HG02884 (cell line): ENCODE data around the gene SLC23A1.
A peak's percentile ranks its signal among the peaks of the same experiment; 100 is the strongest.
"Not testable (repeated sequence)": the region's sequence is repeated elsewhere in the genome, so short reads cannot be mapped to it uniquely, and the experiment has no call there.

ENCODE experiments used
- ATAC-seq: cut with Tn5 transposase; IDR thresholded peaks from one replicate; pipeline ENCODE4 v1.9.1; 2021; ENCODE audit warnings: mild to moderate bottlenecking, moderate library complexity; ENCODE audit not compliant: unreplicated experiment

Gene SLC23A1

DNA sequence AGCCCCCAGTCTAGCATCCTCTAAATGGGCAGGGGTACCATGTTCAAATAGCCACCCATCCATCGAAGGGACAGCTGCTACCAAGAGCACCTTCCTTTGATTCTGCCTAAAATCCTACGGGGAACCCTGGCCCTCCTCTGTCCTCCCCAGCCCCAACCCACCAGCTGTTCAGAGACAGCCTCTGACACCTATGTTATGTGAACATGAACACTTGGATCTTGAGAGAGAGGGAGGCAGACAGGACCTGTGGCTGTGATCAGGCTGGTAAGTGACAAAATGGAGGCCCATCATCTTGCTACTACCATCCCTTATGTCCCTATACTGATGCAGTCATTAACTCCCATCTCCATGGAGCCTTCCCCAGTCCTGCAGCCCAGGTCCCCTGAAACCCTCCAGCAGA, 8.2 kb downstream of the SLC23A1 start:
- no peak for ATAC-seq

DNA sequence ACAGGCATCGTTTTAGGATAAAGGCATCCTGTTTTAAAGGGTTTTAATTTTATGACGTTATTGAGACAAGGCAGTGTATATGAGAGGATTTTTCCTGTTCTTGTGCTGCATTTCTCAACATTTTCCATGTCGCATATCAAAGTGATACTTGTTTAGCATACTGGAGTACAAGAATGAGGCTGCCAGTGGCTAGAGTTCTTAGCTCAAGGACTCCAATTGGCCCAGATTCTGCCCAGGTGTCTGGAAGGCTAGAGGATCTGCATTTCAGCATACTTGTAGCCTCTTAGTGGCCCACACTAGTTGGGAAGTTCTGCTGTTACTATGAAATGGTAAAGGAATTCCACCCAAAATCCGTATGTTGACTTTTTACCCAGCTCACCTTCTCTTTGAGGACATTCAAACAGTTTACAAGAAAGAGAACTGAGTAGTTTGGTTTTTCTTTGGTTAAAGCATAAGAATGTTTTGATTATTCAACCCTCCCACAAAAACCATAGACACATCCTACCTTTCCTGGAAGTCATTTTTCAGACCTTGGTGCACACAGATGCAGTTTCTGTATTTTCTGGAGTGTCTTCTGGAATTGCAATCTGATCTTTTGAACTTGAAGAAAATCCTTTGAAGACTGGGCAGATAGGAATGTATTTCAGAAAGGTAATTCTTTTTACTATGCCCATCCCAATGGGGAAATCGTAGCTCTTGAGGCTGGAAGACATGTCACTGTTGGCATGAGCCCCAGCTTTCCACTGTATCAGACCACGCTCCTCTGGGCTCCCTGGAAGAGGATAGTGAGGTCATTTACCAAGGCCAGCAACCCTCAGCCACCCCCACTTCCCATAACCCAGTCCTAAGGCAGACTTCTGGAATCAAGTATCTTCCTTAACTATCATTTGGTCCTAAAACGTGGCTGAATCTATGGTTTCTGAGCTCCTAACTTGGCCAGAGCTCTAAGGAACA, 11.3 kb downstream of the SLC23A1 start:
- no peak for ATAC-seq

DNA sequence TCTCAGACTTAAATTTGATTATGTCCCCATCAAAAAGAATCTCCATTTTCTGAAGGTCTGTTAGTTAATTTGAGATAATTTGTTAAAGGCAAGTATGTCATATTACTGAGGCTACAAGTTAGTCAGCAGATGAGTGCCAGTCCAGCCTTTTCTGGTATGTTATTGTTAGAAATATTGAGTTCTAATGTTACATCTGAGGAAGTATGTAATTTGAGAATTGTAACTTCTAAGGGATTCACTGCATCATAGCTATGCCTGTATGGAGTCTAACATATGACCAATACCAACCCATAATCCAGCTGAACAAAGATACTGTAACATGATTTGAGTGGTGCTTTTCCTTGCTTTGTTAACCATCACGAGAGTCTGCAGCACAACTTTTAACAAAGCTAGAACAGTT, 13.9 kb downstream of the SLC23A1 start:
- ATAC-seq = no peak

DNA sequence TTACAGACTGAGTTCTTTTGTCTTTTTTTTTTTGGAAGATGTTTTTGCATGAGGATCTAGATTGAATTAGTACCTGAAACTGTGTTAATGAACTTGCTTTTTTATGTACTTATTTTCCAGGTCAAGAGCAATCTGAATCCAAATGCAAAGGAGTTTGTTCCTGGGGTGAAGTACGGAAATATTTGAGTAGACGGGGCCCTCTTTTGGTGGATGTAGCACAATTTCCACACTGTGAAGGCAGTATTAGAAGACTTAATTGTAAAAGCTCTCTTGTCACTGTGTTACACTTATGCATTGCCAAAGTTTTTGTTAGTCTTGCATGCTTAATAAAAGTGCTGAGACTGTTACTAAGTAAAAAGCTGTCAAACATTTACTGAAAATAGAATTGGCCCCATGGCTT, 14.5 kb downstream of the SLC23A1 start:
- ATAC-seq = no peak

DNA sequence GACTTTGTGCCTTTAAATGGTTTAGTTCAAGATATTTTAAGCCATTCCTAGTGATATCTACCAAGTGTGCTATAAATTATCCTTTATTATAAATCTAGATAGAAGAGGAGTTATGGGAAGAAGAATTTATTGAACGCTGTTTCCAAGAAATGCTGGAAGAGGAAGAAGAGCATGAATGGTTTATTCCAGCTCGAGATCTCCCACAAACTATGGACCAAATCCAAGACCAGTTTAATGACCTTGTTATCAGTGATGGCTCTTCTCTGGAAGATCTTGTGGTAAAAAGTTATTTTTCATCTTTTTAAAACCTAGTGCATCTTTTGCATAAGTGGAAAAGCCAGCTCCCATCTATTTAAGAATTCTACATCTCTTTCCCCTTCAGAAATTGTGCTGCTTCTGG, 18.6 kb downstream of the SLC23A1 start:
- ATAC-seq = no peak

DNA sequence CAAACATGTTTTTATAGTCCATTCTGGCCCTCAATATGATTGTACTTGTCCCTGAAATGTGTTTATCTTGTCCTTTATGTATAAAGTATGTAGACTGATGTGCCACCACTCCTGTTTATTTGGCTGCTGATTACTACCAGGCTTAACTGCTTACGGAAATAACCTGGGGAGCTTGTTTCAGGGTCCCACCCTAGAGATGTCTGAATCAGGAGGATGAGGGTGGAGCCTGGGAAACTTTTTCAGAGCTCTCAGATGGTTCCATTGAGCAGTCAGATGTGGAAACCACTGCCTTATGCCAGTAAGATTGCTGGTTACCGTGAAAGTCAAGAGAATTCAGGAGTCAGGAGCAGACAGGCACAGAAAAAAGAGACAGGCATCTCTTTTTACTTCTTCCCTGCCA, 19.2 kb downstream of the SLC23A1 start:
- ATAC-seq = no peak

DNA sequence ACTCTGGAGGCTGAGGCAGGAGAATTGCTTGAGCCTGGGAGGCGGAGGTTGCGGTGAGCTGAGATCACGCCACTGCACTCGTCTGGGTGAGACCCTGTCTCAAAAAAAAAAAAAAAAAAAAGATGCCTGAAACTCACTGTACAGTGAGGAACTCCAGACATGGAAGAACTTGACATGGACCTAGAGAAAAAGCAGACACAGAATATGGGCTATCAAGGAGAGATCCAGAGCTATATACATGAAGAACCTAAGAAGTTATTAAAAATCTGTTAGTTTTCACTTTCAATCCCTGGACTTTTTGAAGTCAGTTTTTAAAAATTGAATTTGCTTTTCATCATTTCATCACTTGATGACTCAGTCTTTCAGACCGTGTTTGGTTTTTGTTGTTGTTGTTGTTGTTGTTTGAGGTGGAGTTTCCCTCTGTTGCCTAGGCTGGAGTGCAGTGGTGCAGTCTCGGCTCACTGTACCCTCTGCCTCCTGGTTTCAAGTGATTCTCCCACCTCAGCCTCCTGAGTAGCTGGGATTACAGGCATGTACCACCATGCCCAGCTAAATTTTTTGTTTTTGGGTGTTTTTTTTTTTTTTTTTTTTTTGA, 21.2 kb downstream of the SLC23A1 start:
- no peak for ATAC-seq

DNA sequence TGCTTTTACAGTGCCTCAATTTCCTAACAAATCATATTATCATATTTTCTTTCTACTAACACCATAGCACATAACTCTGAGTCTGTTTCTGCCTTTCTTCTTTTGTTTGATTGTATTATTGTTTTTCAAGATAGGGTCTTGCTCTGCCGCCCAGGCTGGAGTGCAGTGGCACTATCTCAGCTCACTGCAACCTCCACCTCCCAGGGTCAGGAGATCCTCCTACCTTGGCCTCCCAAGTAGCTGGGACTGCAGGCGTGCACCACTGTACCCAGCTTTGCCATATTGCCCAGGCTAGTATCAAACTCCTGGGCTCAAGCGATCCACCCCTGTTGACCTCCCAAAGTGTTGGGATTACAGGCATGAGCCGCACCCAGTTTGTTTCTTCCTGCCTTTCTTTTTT, 22.7 kb downstream of the SLC23A1 start:
- no peak for ATAC-seq

DNA sequence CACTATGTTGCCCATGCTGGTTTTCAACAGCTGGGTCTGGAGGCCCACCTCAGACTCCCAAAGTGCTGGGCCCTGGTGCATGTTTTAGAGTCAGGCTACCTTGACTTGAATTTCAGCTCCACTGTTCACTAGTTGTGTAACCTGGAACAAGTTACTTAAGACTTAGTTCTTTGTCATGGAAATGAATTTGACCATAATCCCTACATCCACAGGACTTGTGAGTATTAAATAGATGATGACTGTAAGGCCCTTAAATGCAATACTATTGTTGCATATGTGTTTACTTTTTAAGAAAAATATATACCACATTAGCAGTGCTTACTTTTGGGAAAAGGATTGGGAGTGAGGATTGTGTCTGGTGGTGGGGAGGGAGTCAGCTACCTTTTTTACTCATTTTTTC, 25.0 kb downstream of the SLC23A1 start:
- no peak for ATAC-seq

DNA sequence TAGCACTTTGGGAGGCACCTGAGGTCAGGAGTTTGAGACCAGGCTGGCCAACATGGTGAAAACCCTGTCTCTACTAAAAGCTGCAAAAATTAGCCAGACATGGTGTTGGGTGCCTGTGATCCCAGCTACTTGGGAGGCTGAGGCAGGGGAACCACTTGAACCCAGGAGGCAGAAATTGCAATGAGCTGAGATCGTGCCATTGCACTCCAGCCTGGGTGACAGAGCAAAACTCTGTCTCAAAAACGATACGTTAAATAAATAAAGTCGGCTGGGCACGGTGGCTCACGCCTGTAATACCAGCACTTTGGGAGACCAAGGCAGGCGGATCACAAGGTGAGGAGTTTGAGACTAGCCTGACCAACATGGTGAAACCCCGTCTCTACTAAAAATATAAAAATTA, 27.2 kb downstream of the SLC23A1 start:
- ATAC-seq = not testable (repeated sequence)

DNA sequence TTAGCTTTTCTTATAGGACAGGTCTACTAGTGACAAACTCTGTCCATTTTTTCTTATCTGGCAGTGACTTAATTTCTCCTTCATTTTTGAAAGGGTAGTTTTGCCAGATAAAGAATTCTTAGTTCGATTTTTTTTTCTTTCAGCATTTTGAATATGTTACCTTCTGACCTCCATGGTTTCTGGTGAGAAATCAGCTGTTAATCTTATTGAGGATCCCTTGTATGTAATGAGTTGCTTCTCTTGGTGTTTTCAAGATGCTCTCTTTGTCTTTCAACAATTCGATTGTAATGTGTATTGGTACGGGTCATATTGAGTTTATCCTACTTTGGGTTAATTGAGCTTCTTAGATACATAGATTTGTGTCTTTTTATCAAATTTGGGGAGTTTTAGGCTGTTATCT, 28.9 kb downstream of the SLC23A1 start:
- no peak for ATAC-seq

DNA sequence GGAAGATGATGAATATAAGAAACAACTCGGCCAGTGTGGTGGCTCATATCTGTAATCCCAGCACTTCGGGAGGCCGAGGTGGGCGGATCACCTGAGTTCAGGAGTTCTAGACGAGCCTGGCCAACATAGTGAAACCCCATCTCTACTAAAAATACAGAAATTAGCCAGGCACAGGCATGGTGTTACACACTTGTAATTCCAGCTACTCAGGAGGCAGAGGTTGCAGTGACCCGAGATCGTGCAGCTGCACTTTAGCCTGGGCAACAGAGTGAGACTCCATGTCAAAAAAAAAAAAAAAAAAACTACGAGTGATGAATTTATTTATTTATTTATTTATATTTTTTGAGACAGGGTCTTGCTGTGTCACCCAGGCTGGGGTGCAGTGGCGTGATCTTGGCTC, 35.2 kb downstream of the SLC23A1 start:
- ATAC-seq = not testable (repeated sequence)

DNA sequence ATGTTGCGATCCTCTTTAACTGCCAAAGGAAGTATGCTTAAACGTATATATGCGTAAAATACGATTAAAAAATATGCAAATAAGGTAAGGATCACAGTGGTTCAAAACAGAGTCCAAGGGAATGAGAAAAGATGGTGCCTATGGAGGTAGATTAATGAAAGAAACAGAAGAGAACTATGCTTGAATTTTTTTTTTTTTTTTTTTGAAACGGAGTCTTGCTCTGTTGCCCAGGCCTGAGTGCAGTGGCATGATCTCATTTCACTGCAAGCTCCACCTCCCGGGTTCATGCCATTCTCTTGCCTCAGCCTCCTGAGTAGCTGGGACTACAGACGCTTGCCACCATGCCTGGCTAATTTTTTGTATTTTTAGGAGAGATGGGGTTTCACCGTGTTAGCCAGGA, 37.7 kb downstream of the SLC23A1 start:
- not testable (repeated sequence) for ATAC-seq

DNA sequence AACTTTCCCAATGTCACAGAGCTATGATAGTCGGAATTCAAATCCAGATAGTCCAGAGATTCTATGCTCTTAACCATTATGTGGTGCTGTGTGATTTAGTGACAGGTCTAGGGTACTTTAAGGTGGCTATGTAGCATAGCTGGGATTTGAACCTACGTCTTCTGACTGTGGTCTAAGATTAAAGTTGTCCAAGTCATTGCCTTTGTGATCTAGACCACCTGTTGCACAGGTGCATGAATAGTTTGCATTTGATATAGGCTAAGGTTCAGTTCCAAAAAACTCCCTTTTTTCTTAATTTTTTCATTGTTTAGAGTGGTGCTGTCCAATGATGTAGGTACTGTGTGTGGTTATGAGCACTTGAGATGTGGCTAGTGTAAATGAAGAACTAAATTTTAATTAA, 38.9 kb downstream of the SLC23A1 start:
- no peak for ATAC-seq

DNA sequence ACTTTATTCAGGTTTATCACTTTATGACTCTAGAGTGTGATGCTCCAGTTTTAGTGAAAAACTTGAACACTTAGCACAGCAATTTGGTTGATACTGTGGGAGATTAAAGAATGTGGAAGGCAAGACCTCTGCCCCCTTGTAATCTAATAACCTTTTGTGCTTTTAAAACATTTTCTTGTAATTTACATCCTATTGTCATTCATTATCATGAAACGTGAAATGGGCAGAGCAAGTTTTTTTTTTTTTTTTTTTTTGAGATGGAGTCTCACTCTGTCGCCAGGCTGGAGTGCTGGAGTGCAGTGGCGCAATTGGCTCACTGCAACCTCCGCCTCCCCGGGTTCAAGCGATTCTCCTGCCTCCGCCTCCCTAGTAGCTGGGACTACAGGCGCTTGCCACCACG, 39.6 kb downstream of the SLC23A1 start:
- no peak for ATAC-seq

DNA sequence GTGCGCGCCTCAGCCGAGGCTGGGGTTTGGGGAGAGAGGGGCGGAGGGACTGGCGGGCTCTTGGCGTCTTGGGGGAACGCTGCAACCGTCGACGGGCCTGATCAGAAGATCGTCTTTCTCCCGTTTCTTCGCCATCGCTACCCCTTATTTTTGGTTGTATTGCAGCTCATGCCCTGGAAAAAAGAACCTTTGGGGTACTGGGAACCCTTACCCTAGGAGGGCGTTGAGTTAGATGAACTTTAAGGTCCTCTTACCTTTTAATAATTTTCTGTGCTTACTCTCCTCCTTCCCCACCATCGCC, 40.7 kb downstream of the SLC23A1 start:
- no peak for ATAC-seq

DNA sequence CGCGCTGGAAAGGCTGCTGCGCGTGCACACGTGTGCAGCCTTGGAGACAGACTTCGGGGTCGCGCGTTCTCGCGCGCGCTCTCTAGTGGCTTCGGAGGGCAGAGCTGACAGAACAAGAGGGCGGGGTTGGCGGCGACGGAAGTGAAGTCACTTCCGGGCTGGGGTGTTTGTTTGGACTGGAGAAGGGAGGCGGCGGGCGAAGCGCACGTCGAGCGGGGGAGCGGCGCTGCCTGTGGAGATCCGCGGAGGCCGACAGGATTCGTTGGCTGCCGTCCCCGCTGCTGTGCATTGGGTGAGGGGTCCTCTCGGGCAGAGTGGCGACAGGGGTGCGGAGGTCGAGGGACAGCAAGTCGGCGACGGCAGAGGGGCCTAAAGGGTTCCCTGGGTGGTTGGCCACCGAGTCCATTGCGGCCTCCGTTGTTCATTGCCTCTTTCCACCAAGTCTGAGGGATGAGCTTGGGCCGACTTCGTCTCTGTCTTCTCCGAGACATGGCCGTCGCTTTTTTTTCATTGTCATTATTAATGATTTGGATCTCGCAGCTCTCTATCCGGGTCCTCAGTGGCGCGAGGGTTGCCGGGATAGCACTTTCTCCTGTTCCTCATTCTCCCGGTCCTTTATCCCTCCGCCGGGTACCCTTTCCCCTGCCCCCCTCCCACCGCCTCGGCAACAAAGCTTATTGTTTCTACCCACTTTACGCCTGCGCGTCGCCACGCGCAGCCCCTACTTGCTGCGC, 41.2 kb downstream of the SLC23A1 start, which contains the start of gene PAIP2:
Gene PAIP2 (plus strand): TSS at position 166 of the 734 bp plus-strand sequence. CDS start 21,931 bp downstream, outside the sequence.
- peak; percentile 82 for ATAC-seq

DNA sequence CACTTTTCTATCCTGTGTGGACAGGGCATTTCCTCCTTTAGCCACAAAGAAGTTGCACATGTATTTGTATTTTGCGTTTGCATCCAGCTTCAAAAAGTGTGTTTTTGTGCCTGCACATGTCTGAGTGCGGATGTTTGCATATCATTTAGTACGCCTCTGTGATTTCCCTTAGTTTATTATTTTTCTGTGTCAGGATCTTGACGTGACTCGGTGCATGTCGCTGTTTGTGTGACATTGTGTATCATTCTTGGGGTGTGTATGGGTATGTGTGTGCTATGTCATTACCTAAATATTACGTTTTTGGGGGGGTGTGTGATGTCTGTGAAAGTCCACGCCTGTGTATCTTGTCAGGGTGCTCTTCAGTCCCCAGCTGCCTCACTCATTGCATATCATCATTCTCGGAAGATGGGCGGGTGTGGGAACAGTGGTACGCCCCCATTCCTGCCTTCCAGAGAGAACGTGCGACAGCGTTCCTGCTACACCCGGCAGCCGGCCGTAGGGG, 41.9 kb downstream of the SLC23A1 start:
- no peak for ATAC-seq

DNA sequence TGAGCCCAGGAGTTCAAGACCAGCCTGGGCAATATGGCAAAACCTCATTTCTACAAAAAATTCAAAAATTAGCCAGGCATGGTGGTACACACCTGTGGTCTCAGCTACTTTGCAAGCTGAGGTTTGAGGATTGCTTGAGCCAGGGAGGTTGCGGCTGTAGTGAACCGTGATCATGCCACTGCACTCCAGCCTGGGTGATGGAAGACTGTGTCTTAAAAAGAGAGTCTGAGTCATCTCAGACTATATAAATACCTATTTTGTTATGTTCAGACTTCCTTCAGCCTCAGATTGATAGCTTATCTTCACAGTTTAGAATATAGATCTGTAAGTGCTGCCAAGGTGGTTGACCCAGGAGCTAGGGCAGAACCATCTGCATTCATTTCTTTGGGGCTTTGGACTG, 43.0 kb downstream of the SLC23A1 start:
- no peak for ATAC-seq

DNA sequence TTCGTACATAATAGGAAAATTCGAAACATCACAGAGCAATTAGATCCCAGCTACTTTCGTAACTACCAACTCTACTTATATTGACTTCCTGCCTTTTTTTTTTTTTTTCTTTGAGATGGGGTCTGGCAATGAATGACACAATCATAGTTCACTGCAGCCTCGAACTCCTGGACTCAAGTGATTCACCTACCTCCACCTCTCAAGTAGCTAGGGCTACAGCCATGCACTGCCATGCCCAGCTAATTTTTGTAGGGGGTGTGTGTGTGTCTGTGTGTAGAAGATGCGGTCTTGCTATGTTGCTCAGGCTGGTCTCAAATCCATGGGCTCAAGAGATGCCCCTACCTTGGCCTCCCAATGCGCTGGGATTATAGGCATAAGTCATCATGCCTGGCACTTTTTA, 47.3 kb downstream of the SLC23A1 start:
- ATAC-seq = no peak
